Suprapubic skin (tissue), 4 donors: ENCODE data around the gene SELENOI. TPM values are rescaled to one million over a fixed set of nuclear protein-coding genes. Genes with fewer than 3 reads are reported as not detected.

Experiments
- DNase-seq, 2 donors: peaks; one replicate each; pipeline ENCODE4 v3.0.0-alpha.2; 2019; ENCODE audit warnings: low spot score in 2 of 2
- H3K27ac ChIP-seq: fragments of 200-600 bp; sonication (generic); one replicate; pipeline ENCODE4 v1.5.1; 2019
- H3K27me3 ChIP-seq: fragments of 200-600 bp; sonication (generic); one replicate; pipeline ENCODE4 v1.5.1; 2019
- H3K36me3 ChIP-seq: fragments of 200-600 bp; sonication (generic); one replicate; pipeline ENCODE4 v1.5.1; 2019
- H3K4me1 ChIP-seq: fragments of 200-600 bp; sonication (generic); one replicate; pipeline ENCODE4 v1.5.1; 2019
- H3K4me3 ChIP-seq: fragments of 200-600 bp; sonication (generic); one replicate; pipeline ENCODE4 v1.5.1; 2019; ENCODE audit warnings: mild to moderate bottlenecking
- H3K9me3 ChIP-seq: fragments of 200-600 bp; sonication (generic); one replicate; pipeline ENCODE4 v1.5.1; 2019
- CTCF ChIP-seq, 2 donors: fragments of 200-600 bp in 1 of 2; fragments of 450-650 bp in 1 of 2; sonication (generic) in 1 of 2; IDR thresholded peaks; one replicate each; pipeline ENCODE4 v1.5.1; 2016 to 2019; ENCODE audit warnings: antibody characterized with exemption in 2 of 2, mild to moderate bottlenecking in 1 of 2, moderate library complexity in 1 of 2
- EP300 ChIP-seq: sonication (generic); formaldehyde crosslinking; IDR thresholded peaks from one replicate; pipeline ENCODE4 v1.6.1; 2017; ENCODE audit warnings: antibody characterized with exemption
- POLR2A ChIP-seq, 2 donors: fragments of 450-650 bp; IDR thresholded peaks; one replicate each; pipeline ENCODE4 v1.6.1; 2017; ENCODE audit warnings: antibody characterized with exemption in 2 of 2, mild to moderate bottlenecking in 2 of 2, moderate library complexity in 2 of 2
- POLR2AphosphoS5 ChIP-seq, 3 donors: sonication (generic); formaldehyde crosslinking; IDR thresholded peaks; one replicate each; pipeline ENCODE4 v1.6.1; 2017; ENCODE audit warnings: antibody characterized with exemption in 3 of 3
- WGBS: methylation state at CpG from one replicate; pipeline ENCODE4 v1.1.5; 2018; 5-methylcytosine and 5-hydroxymethylcytosine counted together
- total RNA-seq, 4 donors: library from RNA; depleted of rRNA; stranded (reverse); fragments of >200 nt; gene quantifications; one replicate each; pipeline ENCODE4 v1.1.0, GENCODE V29; 2016

SELENOI gene
- total RNA-seq, 4 donors from 2014 or later, result 23.1 to 41.9 (median 39.4) TPM

- H3K36me3 ChIP-seq, result no peaks in the 10 kb centered on the region
- peaks cover 72% of the 10 kb centered on the region for H3K4me1 ChIP-seq
- H3K27ac ChIP-seq, result peak overlapping the region; percentile 67
- no peaks in the 10 kb centered on the region for H3K9me3 ChIP-seq
- TF ChIP-seq CTCF (IDR thresholded peaks at IDR 0.05), result no peak
- no peak for TF ChIP-seq POLR2AphosphoS5 (IDR thresholded peaks at IDR 0.05)
- TF ChIP-seq EP300, result no peak
- TF ChIP-seq POLR2A (IDR thresholded peaks at IDR 0.05), result no peak
- H3K4me3 ChIP-seq, result no peak overlapping the region
- 62% methylated on average over 2 of the region's 2 CpGs for WGBS
- no peak for DNase-seq
- no peaks in the 10 kb centered on the region for H3K27me3 ChIP-seq
Observed at GRCh38 chr2:26356771-26357170, 10.8 kb downstream of the SELENOI start.

- H3K4me3 ChIP-seq, result no peak overlapping the region
- no peak for TF ChIP-seq EP300
- no peak for TF ChIP-seq CTCF (IDR thresholded peaks at IDR 0.05)
- TF ChIP-seq POLR2A (IDR thresholded peaks at IDR 0.05), result no peak
- no peak for TF ChIP-seq POLR2AphosphoS5 (IDR thresholded peaks at IDR 0.05)
- H3K4me1 ChIP-seq, result peaks cover 62% of the 10 kb centered on the region
- 73% methylated on average over 4 of the region's 4 CpGs for WGBS
- H3K27ac ChIP-seq, result no peak overlapping the region
- no peaks in the 10 kb centered on the region for H3K9me3 ChIP-seq
- no peaks in the 10 kb centered on the region for H3K36me3 ChIP-seq
- H3K27me3 ChIP-seq, result no peaks in the 10 kb centered on the region
- no peak for DNase-seq
Observed at GRCh38 chr2:26359886-26360473, 14.0 kb downstream of the SELENOI start.

GRCh38 chr2:26363323-26363722, 17.4 kb downstream of the SELENOI start:
- no peak for DNase-seq
- H3K4me1 ChIP-seq, result peaks cover 31% of the 10 kb centered on the region
- H3K4me3 ChIP-seq, result no peak overlapping the region
- 44% methylated on average over 4 of the region's 4 CpGs for WGBS
- H3K27me3 ChIP-seq, result no peaks in the 10 kb centered on the region
- no peak overlapping the region for H3K27ac ChIP-seq
- TF ChIP-seq POLR2A (IDR thresholded peaks at IDR 0.05) (no peak), EP300 (no peak), CTCF (IDR thresholded peaks at IDR 0.05) (no peak), POLR2AphosphoS5 (IDR thresholded peaks at IDR 0.05) (no peak)
- H3K9me3 ChIP-seq, result no peaks in the 10 kb centered on the region
- H3K36me3 ChIP-seq, result peaks cover 14% of the 10 kb centered on the region

GRCh38 chr2:26363958-26364357, 18.0 kb downstream of the SELENOI start:
- H3K36me3 ChIP-seq, result peaks cover 15% of the 10 kb centered on the region
- no peaks in the 10 kb centered on the region for H3K9me3 ChIP-seq
- H3K4me3 ChIP-seq, result no peak overlapping the region
- H3K27me3 ChIP-seq, result no peaks in the 10 kb centered on the region
- H3K4me1 ChIP-seq, result peaks cover 26% of the 10 kb centered on the region
- TF ChIP-seq POLR2AphosphoS5 (IDR thresholded peaks at IDR 0.05), result no peak
- TF ChIP-seq EP300, result no peak
- no peak for TF ChIP-seq POLR2A (IDR thresholded peaks at IDR 0.05)
- no peak for TF ChIP-seq CTCF (IDR thresholded peaks at IDR 0.05)
- H3K27ac ChIP-seq, result no peak overlapping the region
- no peak for DNase-seq
- WGBS, result 94% methylated on average over 3 of the region's 3 CpGs

GRCh38 chr2:26364669-26365068, 18.7 kb downstream of the SELENOI start:
- TF ChIP-seq POLR2A (IDR thresholded peaks at IDR 0.05) (no peak), EP300 (no peak), CTCF (IDR thresholded peaks at IDR 0.05) (no peak), POLR2AphosphoS5 (IDR thresholded peaks at IDR 0.05) (no peak)
- Histone ChIP-seq H3K27me3 (no peaks in the 10 kb centered on the region), H3K9me3 (no peaks in the 10 kb centered on the region), H3K27ac (no peak overlapping the region), H3K4me3 (no peak overlapping the region), H3K4me1 (peaks cover 19% of the 10 kb centered on the region), H3K36me3 (peaks cover 15% of the 10 kb centered on the region)
- no peak for DNase-seq
- WGBS, result 83% methylated on average over 4 of the region's 4 CpGs
